ENCODE measurements around the gene ZCCHC7. TPM values are rescaled to one million over a fixed set of nuclear protein-coding genes. Genes with fewer than 3 reads are reported as not detected.
"Not testable (repeated sequence)": the region's sequence is repeated elsewhere in the genome, so short reads cannot be mapped to it uniquely, and the experiment has no call there.

Gene ZCCHC7
- total RNA-seq, 2 donors from 2014 or later, result 20.7 to 25.7 TPM

DNA sequence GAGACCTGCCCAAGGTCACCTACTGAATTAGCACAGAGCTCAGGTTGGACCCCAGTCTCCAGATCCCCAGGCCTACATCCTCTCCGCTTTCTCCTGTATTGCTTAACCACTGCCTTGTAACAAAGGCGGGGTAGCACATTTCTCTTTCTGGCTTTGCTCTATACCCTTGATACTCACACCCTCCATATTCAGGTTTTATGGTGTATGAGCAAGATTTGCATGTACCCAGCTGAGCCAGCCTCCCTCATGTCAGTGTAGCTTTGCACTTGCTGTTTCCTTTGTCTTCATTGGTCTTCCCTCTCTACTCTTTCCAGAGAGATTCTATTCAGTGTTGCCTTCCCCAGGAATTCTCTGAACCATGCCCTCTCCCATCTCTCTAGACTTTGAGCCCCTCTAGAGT, 19.6 kb upstream of the ZCCHC7 start:
- no peaks in the 10 kb centered on the region for H3K36me3 Mint-ChIP-seq
- H3K27me3 Mint-ChIP-seq, result peaks cover 5 to 12% of the 10 kb centered on the region in 2 donors
- H3K4me1 Mint-ChIP-seq (ENCODE audit: low read depth in 2 of 2), result peaks cover 4 to 6% of the 10 kb centered on the region in 2 donors
- no peak overlapping the region for H3K4me3 Mint-ChIP-seq
- ATAC-seq (no peak), DNase-seq (ENCODE audit: low spot score) (no peak)
- H3K27ac Mint-ChIP-seq, result no peak overlapping the region
- no peaks in the 10 kb centered on the region for H3K9me3 Mint-ChIP-seq

DNA sequence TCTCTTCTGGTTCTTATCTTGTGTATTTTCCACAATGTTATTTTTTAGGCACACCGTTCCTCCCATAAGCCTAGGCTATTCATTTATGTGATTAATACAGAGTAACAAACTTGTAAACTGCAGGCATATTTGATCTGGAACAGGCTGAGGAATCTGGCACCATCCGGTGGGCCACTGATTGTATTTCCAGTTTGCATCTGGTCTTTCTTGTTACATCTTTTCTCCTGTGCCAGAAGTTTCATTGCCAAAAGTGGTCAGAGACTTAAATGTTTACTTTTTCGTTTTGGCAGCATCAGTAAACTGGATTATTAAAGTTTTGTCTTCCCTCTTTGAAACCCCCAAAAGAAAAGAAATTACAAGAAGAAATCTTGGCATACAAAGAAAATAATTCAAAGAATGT, 17.9 kb upstream of the ZCCHC7 start:
- no peak overlapping the region for H3K4me3 Mint-ChIP-seq
- peaks cover 13 to 14% of the 10 kb centered on the region in 2 donors for H3K27me3 Mint-ChIP-seq
- no peak overlapping the region for H3K27ac Mint-ChIP-seq
- peaks cover 6% of the 10 kb centered on the region in 2 donors for H3K4me1 Mint-ChIP-seq (ENCODE audit: low read depth in 2 of 2)
- DNase-seq (ENCODE audit: low spot score) (no peak), ATAC-seq (no peak)
- no peaks in the 10 kb centered on the region for H3K36me3 Mint-ChIP-seq
- no peaks in the 10 kb centered on the region for H3K9me3 Mint-ChIP-seq

GRCh38 chr9:37104183-37104889, 16.0 kb upstream of the ZCCHC7 start:
- no peak overlapping the region for H3K27ac Mint-ChIP-seq
- peaks cover 6 to 9% of the 10 kb centered on the region in 2 donors for H3K4me1 Mint-ChIP-seq (ENCODE audit: low read depth in 2 of 2)
- peaks cover 2% of the 10 kb centered on the region for H3K9me3 Mint-ChIP-seq
- no peak overlapping the region for H3K4me3 Mint-ChIP-seq
- ATAC-seq (no peak), DNase-seq (ENCODE audit: low spot score) (no peak)
- H3K36me3 Mint-ChIP-seq, result peaks cover 4% of the 10 kb centered on the region
- peaks cover 23 to 26% of the 10 kb centered on the region in 2 donors for H3K27me3 Mint-ChIP-seq

DNA sequence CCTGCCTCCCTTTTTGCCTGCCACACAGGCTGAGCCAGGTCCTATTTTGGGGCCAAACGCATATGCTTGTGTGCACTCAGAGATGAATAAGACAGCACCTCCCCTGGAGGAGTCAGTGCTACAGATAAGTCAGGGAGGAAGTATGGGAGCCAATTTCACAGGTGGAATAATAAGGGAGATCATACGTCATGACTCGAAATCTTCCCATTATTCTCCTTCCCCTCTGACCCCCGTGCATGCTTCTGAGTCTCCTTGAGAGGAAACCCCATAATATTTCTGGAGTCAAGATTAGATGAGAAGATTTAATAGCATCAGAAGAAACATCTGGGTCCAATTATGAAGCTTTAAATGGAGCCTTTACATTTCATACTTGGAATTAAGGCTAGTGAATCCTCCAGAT, 15.1 kb upstream of the ZCCHC7 start:
- ATAC-seq, result no peak
- Mint-ChIP-seq H3K4me1 (ENCODE audit: low read depth in 2 of 2) (peaks cover 6 to 9% of the 10 kb centered on the region in 2 donors), H3K9me3 (peaks cover 2% of the 10 kb centered on the region), H3K27ac (no peak overlapping the region), H3K36me3 (peaks cover 4% of the 10 kb centered on the region), H3K4me3 (no peak overlapping the region), H3K27me3 (peaks cover 23 to 26% of the 10 kb centered on the region in 2 donors)
- no peak for DNase-seq (ENCODE audit: low spot score)

DNA sequence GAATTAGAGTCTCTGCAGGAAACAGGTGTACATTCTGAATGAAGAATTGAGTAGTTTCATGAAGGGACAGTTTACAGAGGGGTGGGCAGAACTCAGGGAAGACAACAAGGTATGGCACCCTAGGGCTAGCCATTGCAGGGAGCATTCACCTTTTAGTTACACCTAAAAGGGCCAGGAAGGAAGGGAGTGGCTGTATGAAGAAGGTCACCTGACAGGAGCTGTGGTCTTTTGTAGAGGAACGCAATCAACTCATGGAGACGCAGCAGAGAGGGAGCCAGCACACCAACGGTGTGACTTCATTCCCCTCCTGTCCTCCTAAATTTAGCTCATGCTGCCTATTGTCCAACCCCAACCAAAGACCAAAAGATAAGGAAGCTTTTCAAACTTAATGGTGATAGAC, 12.7 kb upstream of the ZCCHC7 start:
- Mint-ChIP-seq H3K27me3 (peaks cover 22 to 30% of the 10 kb centered on the region in 2 donors), H3K9me3 (peaks cover 2% of the 10 kb centered on the region), H3K36me3 (peaks cover 4% of the 10 kb centered on the region), H3K27ac (no peak overlapping the region), H3K4me1 (ENCODE audit: low read depth in 2 of 2) (peaks cover 6 to 9% of the 10 kb centered on the region in 2 donors), H3K4me3 (no peak overlapping the region)
- DNase-seq (ENCODE audit: low spot score), result no peak
- no peak for ATAC-seq

- not testable (repeated sequence) for H3K27me3 Mint-ChIP-seq; H3K4me1 Mint-ChIP-seq (ENCODE audit: low read depth in 2 of 2); H3K4me3 Mint-ChIP-seq; H3K36me3 Mint-ChIP-seq; ATAC-seq; H3K27ac Mint-ChIP-seq; H3K9me3 Mint-ChIP-seq; DNase-seq (ENCODE audit: low spot score)
Observed at GRCh38 chr9:37114442-37114841, 5.9 kb upstream of the ZCCHC7 start.

- ATAC-seq (no peak), DNase-seq (ENCODE audit: low spot score) (no peak)
- Mint-ChIP-seq H3K9me3 (no peaks in the 10 kb centered on the region), H3K4me3 (no peak overlapping the region), H3K27ac (no peak overlapping the region), H3K27me3 (peaks cover 0 to 2% of the 10 kb centered on the region in 2 donors), H3K4me1 (ENCODE audit: low read depth in 2 of 2) (peaks cover 15 to 24% of the 10 kb centered on the region in 2 donors), H3K36me3 (peaks cover 4% of the 10 kb centered on the region)
Observed at GRCh38 chr9:37117956-37118355, 2.4 kb upstream of the ZCCHC7 start.

GRCh38 chr9:37119360-37119759, 1.0 kb upstream of the ZCCHC7 start:
- H3K36me3 Mint-ChIP-seq, result peaks cover 4% of the 10 kb centered on the region
- peak overlapping the region; percentile 99 for H3K27ac Mint-ChIP-seq
- peak overlapping the region; percentile 95 for H3K4me3 Mint-ChIP-seq

GRCh38 chr9:37120843-37121335, 515 bp downstream of the ZCCHC7 start:
- peak overlapping the region; percentile 95 for H3K4me3 Mint-ChIP-seq
- H3K27me3 Mint-ChIP-seq; H3K36me3 Mint-ChIP-seq; DNase-seq (ENCODE audit: low spot score); H3K9me3 Mint-ChIP-seq: not testable (repeated sequence)
- H3K4me1 Mint-ChIP-seq (ENCODE audit: low read depth in 2 of 2), result peaks cover 24 to 36% of the 10 kb centered on the region in 2 donors
- H3K27ac Mint-ChIP-seq, result peak overlapping the region; percentile 99
- ATAC-seq, result peak; percentile 4 to 42

More at GRCh38 chr9:37119360-37119759, 1.0 kb upstream of the ZCCHC7 start:
- Mint-ChIP-seq H3K27me3 (no peaks in the 10 kb centered on the region), H3K4me1 (ENCODE audit: low read depth in 2 of 2) (peaks cover 18 to 33% of the 10 kb centered on the region in 2 donors), H3K9me3 (no peaks in the 10 kb centered on the region)
- ATAC-seq (no peak), DNase-seq (ENCODE audit: low spot score) (no peak)

GRCh38 chr9:37121881-37122280, 1.5 kb downstream of the ZCCHC7 start:
- no peaks in the 10 kb centered on the region for H3K9me3 Mint-ChIP-seq
- H3K4me1 Mint-ChIP-seq (ENCODE audit: low read depth in 2 of 2), result peaks cover 25 to 36% of the 10 kb centered on the region in 2 donors
- no peaks in the 10 kb centered on the region for H3K27me3 Mint-ChIP-seq
- no peak for ATAC-seq
- DNase-seq (ENCODE audit: low spot score), result no peak
- peaks cover 4% of the 10 kb centered on the region for H3K36me3 Mint-ChIP-seq
- H3K27ac Mint-ChIP-seq, result peak overlapping the region; percentile 99
- H3K4me3 Mint-ChIP-seq, result peak overlapping the region; percentile 95

DNA sequence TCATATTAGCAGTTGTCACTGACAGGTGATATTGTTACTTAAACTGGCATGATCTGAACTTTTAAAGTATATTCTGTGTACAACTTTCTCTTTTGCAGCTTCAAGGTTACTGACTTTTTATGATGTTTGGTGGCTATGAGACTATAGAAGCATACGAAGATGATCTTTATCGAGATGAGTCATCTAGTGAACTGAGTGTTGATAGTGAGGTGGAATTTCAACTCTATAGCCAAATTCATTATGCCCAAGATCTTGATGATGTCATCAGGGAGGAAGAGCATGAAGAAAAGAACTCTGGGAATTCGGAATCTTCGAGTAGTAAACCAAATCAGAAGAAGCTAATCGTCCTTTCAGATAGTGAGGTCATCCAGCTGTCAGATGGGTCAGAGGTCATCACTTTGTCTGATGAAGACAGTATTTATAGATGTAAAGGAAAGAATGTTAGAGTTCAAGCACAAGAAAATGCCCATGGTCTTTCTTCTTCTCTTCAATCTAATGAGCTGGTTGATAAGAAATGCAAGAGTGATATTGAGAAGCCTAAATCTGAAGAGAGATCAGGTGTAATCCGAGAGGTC, 5.9 kb downstream of the ZCCHC7 start:
- DNase-seq (ENCODE audit: low spot score), result no peak
- H3K4me1 Mint-ChIP-seq (ENCODE audit: low read depth in 2 of 2), result peaks cover 17 to 26% of the 10 kb centered on the region in 2 donors
- H3K27me3 Mint-ChIP-seq, result no peaks in the 10 kb centered on the region
- no peak for ATAC-seq
- H3K27ac Mint-ChIP-seq, result no peak overlapping the region
- H3K9me3 Mint-ChIP-seq, result no peaks in the 10 kb centered on the region
- H3K4me3 Mint-ChIP-seq, result no peak overlapping the region
- no peaks in the 10 kb centered on the region for H3K36me3 Mint-ChIP-seq

DNA sequence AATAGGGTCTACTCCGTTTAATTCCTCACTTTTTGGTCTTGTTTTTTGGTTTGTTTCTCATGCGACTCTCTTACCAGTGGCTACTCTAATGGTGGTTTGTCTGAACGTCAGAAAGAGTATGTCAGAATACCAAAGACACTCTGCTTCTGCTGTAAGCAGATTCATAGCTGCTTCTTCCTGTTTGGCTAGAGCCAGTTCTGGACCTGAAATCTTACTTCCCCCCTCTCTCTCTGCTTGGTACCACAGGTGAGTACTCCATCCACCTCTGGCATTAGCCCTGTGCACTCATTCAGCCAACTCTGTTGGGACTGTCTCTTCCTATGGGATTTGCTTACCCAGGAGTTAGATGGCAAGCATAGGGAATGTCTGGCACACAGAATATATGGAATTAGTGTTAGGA, 6.6 kb downstream of the ZCCHC7 start:
- ATAC-seq, result no peak
- H3K9me3 Mint-ChIP-seq, result no peaks in the 10 kb centered on the region

DNA sequence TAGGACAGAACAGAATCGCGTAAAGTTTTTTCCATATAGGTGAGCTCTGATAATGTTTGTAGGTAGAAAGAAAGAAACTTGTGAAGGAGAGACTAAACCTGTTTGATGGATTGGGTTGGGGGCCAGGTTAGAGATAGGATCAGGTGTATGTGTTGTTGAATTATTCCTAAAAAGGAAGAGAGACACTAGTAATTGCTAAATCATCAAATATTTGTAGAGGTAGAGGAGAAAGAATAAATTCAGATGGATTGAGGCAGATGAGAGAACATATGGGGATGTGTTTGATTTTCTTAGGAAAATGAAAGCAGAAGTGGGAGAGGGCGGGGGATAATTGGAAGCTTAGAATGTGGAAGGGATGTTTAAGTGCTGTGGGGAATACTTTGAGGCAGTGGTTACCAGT, 7.7 kb downstream of the ZCCHC7 start:
- H3K4me3 Mint-ChIP-seq, result no peak overlapping the region
- DNase-seq (ENCODE audit: low spot score) (no peak), ATAC-seq (no peak)
- no peaks in the 10 kb centered on the region for H3K27me3 Mint-ChIP-seq
- peaks cover 12 to 14% of the 10 kb centered on the region in 2 donors for H3K4me1 Mint-ChIP-seq (ENCODE audit: low read depth in 2 of 2)
- no peak overlapping the region for H3K27ac Mint-ChIP-seq
- H3K36me3 Mint-ChIP-seq, result peaks cover 4% of the 10 kb centered on the region
- no peaks in the 10 kb centered on the region for H3K9me3 Mint-ChIP-seq

More for the DNA sequence above, 6.6 kb downstream of the ZCCHC7 start:
- DNase-seq (ENCODE audit: low spot score), result no peak
- Mint-ChIP-seq H3K27me3 (no peaks in the 10 kb centered on the region), H3K4me1 (ENCODE audit: low read depth in 2 of 2) (peaks cover 15 to 19% of the 10 kb centered on the region in 2 donors), H3K36me3 (no peaks in the 10 kb centered on the region), H3K27ac (no peak overlapping the region), H3K4me3 (no peak overlapping the region)

- Mint-ChIP-seq H3K27ac (no peak overlapping the region), H3K4me3 (no peak overlapping the region), H3K9me3 (no peaks in the 10 kb centered on the region), H3K4me1 (ENCODE audit: low read depth in 2 of 2) (peaks cover 11 to 14% of the 10 kb centered on the region in 2 donors), H3K27me3 (no peaks in the 10 kb centered on the region), H3K36me3 (peaks cover 10% of the 10 kb centered on the region)
- DNase-seq (ENCODE audit: low spot score) (no peak), ATAC-seq (no peak)
Observed at GRCh38 chr9:37134166-37134565, 13.8 kb downstream of the ZCCHC7 start.
